ENCODE results near the gene TRPM5.

GRCh38 chr11:2451336-2451735, 7.0 kb upstream of the TRPM5 start:
- TF ChIP-seq CTCF (IDR thresholded peaks at IDR 0.05) (no peak), POLR2A (IDR thresholded peaks at IDR 0.05) (no peak)

Data from prostate gland (tissue), 2 donors.